Natural killer cell (primary cell): ENCODE measurements around the gene MEAK7. TPM values are rescaled to one million over a fixed set of nuclear protein-coding genes. Genes with fewer than 3 reads are reported as not detected.

Experiments used
- ATAC-seq, 3 donors: fragments of 150-1000 bp in 2 of 3; fragments of 200-7000 bp in 1 of 3; cut with Tn5 transposase; 1 replicate in 1 of 3; 2 replicates in 2 of 3; pipeline ENCODE4 v1.10.0; 2021; ENCODE audit warnings: mild to moderate bottlenecking in 2 of 3, moderate library complexity in 2 of 3
- DNase-seq, 2 donors: peaks; one replicate each; pipeline versions ENCODE4 v3.0.0 to v3.0.0-alpha.2; 2013 to 2021; ENCODE audit warnings: mixed read lengths in 1 of 2
- H3K27ac ChIP-seq: one replicate; pipeline ENCODE4 v1.5.1; 2013; ENCODE audit warnings: mild to moderate bottlenecking, low read length
- H3K27me3 ChIP-seq: one replicate; pipeline ENCODE4 v1.6.1; 2013; ENCODE audit warnings: low read length; ENCODE audit not compliant: control insufficient read depth, insufficient read depth
- H3K36me3 ChIP-seq: one replicate; pipeline ENCODE4 v1.6.1; 2013; ENCODE audit warnings: low read length; ENCODE audit not compliant: control insufficient read depth, insufficient read depth
- H3K4me1 ChIP-seq: one replicate; pipeline ENCODE4 v1.6.1; 2013; ENCODE audit warnings: low read length; ENCODE audit not compliant: control insufficient read depth, insufficient read depth
- H3K4me3 ChIP-seq: one replicate; pipeline ENCODE4 v1.5.1; 2013; ENCODE audit warnings: low read length
- H3K9me3 ChIP-seq: one replicate; pipeline ENCODE4 v1.6.1; 2013; ENCODE audit warnings: low read length; ENCODE audit not compliant: control insufficient read depth, insufficient read depth
- H3K27ac Mint-ChIP-seq, 2 donors: one replicate each; pipeline ENCODE4 v1.8.0; 2022; ENCODE audit warnings: mild to moderate bottlenecking in 2 of 2, mixed read lengths in 2 of 2, moderate library complexity in 1 of 2
- H3K27me3 Mint-ChIP-seq, 2 donors: one replicate each; pipeline ENCODE4 v1.8.0; 2022; ENCODE audit warnings: low read depth in 2 of 2, mixed read lengths in 2 of 2
- H3K36me3 Mint-ChIP-seq: one replicate; pipeline ENCODE4 v1.8.0; 2022; ENCODE audit warnings: mixed read lengths
- H3K4me1 Mint-ChIP-seq, 2 donors: one replicate each; pipeline ENCODE4 v1.8.0; 2022; ENCODE audit warnings: mixed read lengths in 2 of 2
- H3K4me3 Mint-ChIP-seq: one replicate; pipeline ENCODE4 v1.8.0; 2022; ENCODE audit warnings: mild to moderate bottlenecking, moderate library complexity, mixed read lengths
- H3K9me3 Mint-ChIP-seq, 2 donors: one replicate each; pipeline ENCODE4 v1.8.0; 2022; ENCODE audit warnings: mixed read lengths in 2 of 2
- CTCF ChIP-seq: fragments of 200-600 bp; IDR thresholded peaks from one replicate; pipeline ENCODE4 v1.8.0; 2022; ENCODE audit warnings: antibody characterized with exemption
- WGBS: methylation state at CpG from one replicate; pipeline ENCODE4 v1.1.7; 2013; ENCODE audit warnings: missing lambda C conversion rate; ENCODE audit not compliant: insufficient coverage; 5-methylcytosine and 5-hydroxymethylcytosine counted together
- intact Hi-C: fragments of 100-400 bp; cut with micrococcal nuclease; formaldehyde crosslinking; loops from one replicate; pipeline ENCODE4 v1.14.2; 2022
- total RNA-seq, 4 donors: library from RNA; stranded (reverse); fragments of 120-200 nt in 1 of 4; gene quantifications; one replicate each; pipeline versions ENCODE4 v1.2.3 to v1.2.4, GENCODE V29; 2013 to 2022

The MEAK7 gene
- total RNA-seq, 3 donors from 2014 or later (not counting 1 experiment from before 2014, with no cell fraction given), result 4.8 to 8.5 (median 4.8) TPM

- DNase-seq (peak in 1 of 2 donors; percentile 6), ATAC-seq (no peak)
- Mint-ChIP-seq H3K36me3 (peaks cover 7% of the 10 kb centered on the region), H3K4me1 (no peaks in the 10 kb centered on the region), H3K4me3 (no peak overlapping the region), H3K9me3 (peaks cover 0 to 8% of the 10 kb centered on the region in 2 donors), H3K27me3 (peaks cover 0 to 2% of the 10 kb centered on the region in 2 donors), H3K27ac (no peak overlapping the region)
- no peak overlapping the region for H3K27ac ChIP-seq
- H3K27me3 ChIP-seq, result no peaks in the 10 kb centered on the region
- intact Hi-C loops, result no loop called here
- no peaks in the 10 kb centered on the region for H3K36me3 ChIP-seq
- no peak overlapping the region for H3K4me3 ChIP-seq
- no peak for TF ChIP-seq CTCF
- H3K9me3 ChIP-seq, result peaks cover 3% of the 10 kb centered on the region
- no peaks in the 10 kb centered on the region for H3K4me1 ChIP-seq
- 86% methylated on average over 7 of the region's 7 CpGs for WGBS
Observed at GRCh38 chr16:84463221-84463620, 41.2 kb downstream of the MEAK7 start.

GRCh38 chr16:84462296-84463210 is 41.9 kb downstream of the MEAK7 start:
- intact Hi-C loops, result no loop called here
- H3K27me3 Mint-ChIP-seq, result peaks cover 0 to 2% of the 10 kb centered on the region in 2 donors
- H3K4me3 Mint-ChIP-seq, result no peak overlapping the region
- ATAC-seq (no peak), DNase-seq (no peak)
- no peak overlapping the region for H3K4me3 ChIP-seq
- H3K36me3 ChIP-seq, result no peaks in the 10 kb centered on the region
- peaks cover 3% of the 10 kb centered on the region for H3K9me3 ChIP-seq
- peaks cover 0 to 4% of the 10 kb centered on the region in 2 donors for H3K9me3 Mint-ChIP-seq
- H3K4me1 Mint-ChIP-seq, result no peaks in the 10 kb centered on the region
- TF ChIP-seq CTCF, result no peak
- H3K27me3 ChIP-seq, result no peaks in the 10 kb centered on the region
- no peak overlapping the region for H3K27ac Mint-ChIP-seq
- H3K36me3 Mint-ChIP-seq, result peaks cover 7% of the 10 kb centered on the region
- no peaks in the 10 kb centered on the region for H3K4me1 ChIP-seq
- WGBS, result 91% methylated on average over 24 of the region's 24 CpGs
- no peak overlapping the region for H3K27ac ChIP-seq

- intact Hi-C loops, result no loop called here
Observed at GRCh38 chr16:84461413-84462295, 42.8 kb downstream of the MEAK7 start.

More at GRCh38 chr16:84461413-84462295, 42.8 kb downstream of the MEAK7 start:
- TF ChIP-seq CTCF, result no peak
- Histone ChIP-seq H3K27ac (no peak overlapping the region), H3K9me3 (no peaks in the 10 kb centered on the region), H3K4me3 (no peak overlapping the region), H3K36me3 (no peaks in the 10 kb centered on the region), H3K4me1 (no peaks in the 10 kb centered on the region), H3K27me3 (no peaks in the 10 kb centered on the region)
- H3K4me1 Mint-ChIP-seq, result no peaks in the 10 kb centered on the region
- peaks cover 0 to 3% of the 10 kb centered on the region in 2 donors for H3K9me3 Mint-ChIP-seq
- no peak overlapping the region for H3K4me3 Mint-ChIP-seq
- peaks cover 0 to 2% of the 10 kb centered on the region in 2 donors for H3K27me3 Mint-ChIP-seq
- peaks cover 6% of the 10 kb centered on the region for H3K36me3 Mint-ChIP-seq
- WGBS, result 90% methylated on average over 30 of the region's 30 CpGs
- DNase-seq, result no peak
- H3K27ac Mint-ChIP-seq, result no peak overlapping the region
- ATAC-seq, result no peak
